ENCODE data around the gene ABHD13.

- TF ChIP-seq, protein P1, sequence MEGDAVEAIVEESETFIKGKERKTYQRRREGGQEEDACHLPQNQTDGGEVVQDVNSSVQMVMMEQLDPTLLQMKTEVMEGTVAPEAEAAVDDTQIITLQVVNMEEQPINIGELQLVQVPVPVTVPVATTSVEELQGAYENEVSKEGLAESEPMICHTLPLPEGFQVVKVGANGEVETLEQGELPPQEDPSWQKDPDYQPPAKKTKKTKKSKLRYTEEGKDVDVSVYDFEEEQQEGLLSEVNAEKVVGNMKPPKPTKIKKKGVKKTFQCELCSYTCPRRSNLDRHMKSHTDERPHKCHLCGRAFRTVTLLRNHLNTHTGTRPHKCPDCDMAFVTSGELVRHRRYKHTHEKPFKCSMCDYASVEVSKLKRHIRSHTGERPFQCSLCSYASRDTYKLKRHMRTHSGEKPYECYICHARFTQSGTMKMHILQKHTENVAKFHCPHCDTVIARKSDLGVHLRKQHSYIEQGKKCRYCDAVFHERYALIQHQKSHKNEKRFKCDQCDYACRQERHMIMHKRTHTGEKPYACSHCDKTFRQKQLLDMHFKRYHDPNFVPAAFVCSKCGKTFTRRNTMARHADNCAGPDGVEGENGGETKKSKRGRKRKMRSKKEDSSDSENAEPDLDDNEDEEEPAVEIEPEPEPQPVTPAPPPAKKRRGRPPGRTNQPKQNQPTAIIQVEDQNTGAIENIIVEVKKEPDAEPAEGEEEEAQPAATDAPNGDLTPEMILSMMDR (conservative IDR thresholded peaks at IDR 0.05), result no peak
- no peak for TF ChIP-seq EZH2 (IDR thresholded peaks at IDR 0.05; ENCODE audit: low read depth)
Measured at GRCh38 chr13:108212886-108213285, 5.3 kb upstream of the ABHD13 start.

Measured in PC-9 (cell line).